Measurements from ENCODE around the gene PAPOLB.

- TF ChIP-seq FOXM1 (IDR thresholded peaks at IDR 0.05; ENCODE audit: borderline replicate concordance) = no peak
- no peak for TF ChIP-seq FOXA1 (IDR thresholded peaks at IDR 0.05)
- TF ChIP-seq ARNT (IDR thresholded peaks at IDR 0.05) = no peak
- TF ChIP-seq SP1 (IDR thresholded peaks at IDR 0.05) = no peak
- no peak for TF ChIP-seq TARDBP (IDR thresholded peaks at IDR 0.05)
Measured at GRCh38 chr7:4861227-4861626, 603 bp downstream of the PAPOLB start.
